OCI-LY7 (cell line): ENCODE data around the gene ACSS3. TPM values are rescaled to one million over a fixed set of nuclear protein-coding genes. Genes with fewer than 3 reads are reported as not detected.

Source experiments
- BruUV-seq: library from RNA; stranded (reverse); fragments of 400-500 nt; replicated peaks from 2 replicates; lab custom pipeline; 2021; lab: Mats Ljungman, UMichigan
- CTCF ChIA-PET: fragments of 300-600 bp; sonication (Branson Sonifier 250); formaldehyde crosslinking; loops from one replicate; lab custom pipeline; 2022; ENCODE audit warnings: antibody characterized with exemption; ENCODE audit not compliant: unreplicated experiment; lab: Charles Lee
- POLR2A ChIA-PET: fragments of 300-600 bp; sonication (Branson Sonifier 250); formaldehyde crosslinking; loops from one replicate; lab custom pipeline; 2022; ENCODE audit warnings: antibody characterized with exemption; lab: Charles Lee
- DNase-seq: peaks from one replicate; pipeline ENCODE4 v3.0.0-alpha.2; 2015; ENCODE audit warnings: low spot score
- H2AFZ ChIP-seq: fragments of 200-600 bp; sonication (generic), shearing (Covaris generic); 2 replicates; pipeline ENCODE4 v1.6.1; 2014; ENCODE audit warnings: mild to moderate bottlenecking, antibody characterized with exemption, low read length, moderate library complexity
- H3K27ac ChIP-seq: fragments of 200-600 bp; sonication (generic); 2 replicates; pipeline ENCODE4 v1.5.1; 2014; ENCODE audit warnings: mixed run types, low read depth, mild to moderate bottlenecking, moderate library complexity, low read length, inconsistent platforms; ENCODE audit not compliant: poor library complexity, severe bottlenecking
- H3K36me3 ChIP-seq: fragments of 200-600 bp; sonication (generic); 2 replicates; pipeline ENCODE4 v1.6.1; 2014; ENCODE audit warnings: mild to moderate bottlenecking, antibody characterized with exemption, low read length, moderate library complexity, mixed read lengths; ENCODE audit not compliant: insufficient read depth
- H3K4me1 ChIP-seq: fragments of 200-600 bp; sonication (generic); 2 replicates; pipeline ENCODE4 v1.5.1; 2014; ENCODE audit warnings: mild to moderate bottlenecking, low read length; ENCODE audit not compliant: insufficient read depth, poor library complexity, severe bottlenecking
- H3K4me2 ChIP-seq: fragments of 200-600 bp; sonication (generic); 2 replicates; pipeline ENCODE4 v1.6.1; 2014; ENCODE audit warnings: mild to moderate bottlenecking, low read length
- H3K4me3 ChIP-seq: fragments of 200-600 bp; sonication (generic); 2 replicates; pipeline ENCODE4 v1.5.1; 2014; ENCODE audit warnings: mild to moderate bottlenecking, low read depth, low read length; ENCODE audit not compliant: poor library complexity, severe bottlenecking
- H3K79me2 ChIP-seq: fragments of 200-600 bp; sonication (generic); 2 replicates; pipeline ENCODE4 v1.6.1; 2016; ENCODE audit warnings: low read depth, mild to moderate bottlenecking, low read length, moderate library complexity, mixed read lengths; ENCODE audit not compliant: insufficient read depth
- H3K9me2 ChIP-seq: fragments of 200-600 bp; sonication (generic); 2 replicates; pipeline ENCODE4 v1.6.1; 2016; ENCODE audit warnings: mild to moderate bottlenecking, low read length, mixed read lengths; ENCODE audit not compliant: insufficient read depth
- H3K9me3 ChIP-seq: fragments of 200-600 bp; sonication (generic); 2 replicates; pipeline ENCODE4 v1.6.1; 2014; ENCODE audit warnings: mild to moderate bottlenecking, mixed run types, low read length, mixed read lengths
- H4K20me1 ChIP-seq: fragments of 200-600 bp; sonication (generic); 2 replicates; pipeline ENCODE4 v1.6.1; 2014; ENCODE audit warnings: mild to moderate bottlenecking, antibody characterized with exemption, low read length, moderate library complexity, mixed read lengths; ENCODE audit not compliant: insufficient read depth
- CTCF ChIP-seq: fragments of 200-600 bp; sonication (generic); conservative IDR thresholded peaks from 2 replicates; pipeline ENCODE4 v1.5.1; 2014; ENCODE audit warnings: mild to moderate bottlenecking, antibody characterized with exemption, low read length, moderate library complexity, mixed read lengths
- EZH2phosphoT487 ChIP-seq: fragments of 200-600 bp; sonication (generic); IDR thresholded peaks from 2 replicates; pipeline ENCODE4 v1.6.1; 2018; ENCODE audit warnings: low read depth, borderline replicate concordance, mild to moderate bottlenecking, mixed run types, antibody characterized with exemption, low read length, moderate library complexity, mixed read lengths
- intact Hi-C: fragments of 100-400 bp; cut with micrococcal nuclease; formaldehyde crosslinking; loops from one replicate; pipeline ENCODE4 v1.10.0; 2022; ENCODE audit not compliant: unreplicated experiment
- total RNA-seq, 2 experiments: library from RNA; depleted of rRNA in 1 of 2; stranded (reverse); fragments of >200 nt in 1 of 2; shearing (Covaris generic) in 1 of 2; gene quantifications; 2 replicates each; pipeline ENCODE4 v1.2.3, GENCODE V29; 2014 to 2022

The ACSS3 gene
- total RNA-seq, 2 experiments from 2014 or later, result not detected

DNA sequence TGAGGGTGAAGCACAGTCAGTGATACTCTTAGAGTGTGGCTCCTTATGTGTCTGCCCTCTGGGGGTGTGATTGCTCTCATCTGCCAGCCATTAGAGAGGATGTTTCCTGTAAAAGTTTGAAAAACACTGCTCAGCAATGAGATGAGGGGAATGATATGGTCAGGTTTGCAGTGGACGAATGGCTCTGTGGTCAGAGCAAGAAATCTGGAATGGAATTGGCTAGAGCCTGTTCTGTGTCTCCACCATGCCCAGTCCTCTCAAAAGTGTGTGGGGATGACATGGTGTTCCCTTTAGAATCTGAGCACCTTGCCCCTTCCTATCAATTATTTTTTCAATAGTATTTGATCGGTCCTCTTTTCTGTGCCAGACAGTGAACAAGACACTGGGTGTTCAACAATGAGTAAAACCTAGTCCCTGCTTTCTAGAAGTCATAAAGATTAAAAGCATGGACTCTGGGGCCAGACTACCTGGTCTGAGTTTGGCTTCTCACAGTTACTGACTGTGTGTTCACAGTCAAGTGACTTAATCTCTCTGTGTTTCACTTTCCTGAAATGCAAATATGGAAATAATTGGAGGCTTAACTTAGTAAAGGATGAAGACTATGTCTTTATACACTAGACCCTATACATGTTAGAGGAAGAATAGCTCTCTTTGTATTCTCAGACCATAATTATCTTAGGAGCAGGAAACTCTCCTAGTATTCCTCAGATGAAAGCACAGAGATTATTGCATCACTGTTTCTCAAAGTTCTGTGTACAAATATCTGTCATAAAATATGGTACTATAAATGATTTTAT, 1.6 kb downstream of the ACSS3 start:
- no peak overlapping the region for H2AFZ ChIP-seq
- no TSS peak for BruUV-seq
- H3K4me2 ChIP-seq, result no peak overlapping the region

DNA sequence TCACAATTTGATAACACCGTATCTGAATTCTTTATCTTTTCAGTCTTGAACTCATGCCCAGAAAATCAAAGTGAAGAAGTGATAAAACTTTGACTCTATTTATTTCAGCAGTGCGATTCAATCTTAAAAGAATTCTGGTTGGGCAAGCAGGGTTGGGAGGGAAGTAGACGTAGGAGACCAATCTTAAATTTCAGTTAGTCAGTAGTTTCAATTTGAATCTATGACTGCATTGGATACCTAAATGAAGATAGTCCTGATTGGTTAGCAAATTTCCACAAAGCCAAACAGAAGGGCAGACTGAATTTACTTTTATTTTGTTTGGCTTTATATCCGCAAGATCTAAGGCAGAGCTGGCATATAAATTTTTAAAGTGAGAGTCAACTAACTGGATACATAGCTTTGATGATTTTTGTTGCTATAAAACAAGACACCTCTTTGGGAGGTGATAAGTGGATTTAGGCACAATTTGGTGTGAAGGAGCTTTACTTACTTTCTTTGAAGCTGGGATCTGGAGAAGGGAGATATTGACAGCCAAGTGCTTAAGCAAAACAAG, 2.6 kb downstream of the ACSS3 start:
- no peak overlapping the region for H3K27ac ChIP-seq
- ChIA-PET POLR2A (no interaction called here), CTCF (no interaction called here)
- no peak overlapping the region for H3K4me3 ChIP-seq
- no peaks in the 10 kb centered on the region for H3K36me3 ChIP-seq
- no peak overlapping the region for H3K4me2 ChIP-seq
- H3K9me3 ChIP-seq, result no peaks in the 10 kb centered on the region
- H3K9me2 ChIP-seq, result no peaks in the 10 kb centered on the region
- no peak overlapping the region for H2AFZ ChIP-seq
- TF ChIP-seq CTCF (no peak), EZH2phosphoT487 (no peak)
- no peak for DNase-seq
- no peaks in the 10 kb centered on the region for H4K20me1 ChIP-seq
- BruUV-seq, result no TSS peak
- H3K79me2 ChIP-seq, result no peaks in the 10 kb centered on the region
- no peaks in the 10 kb centered on the region for H3K4me1 ChIP-seq
- intact Hi-C loops, result no loop called here

More for the DNA sequence above, 1.6 kb downstream of the ACSS3 start:
- H3K27ac ChIP-seq, result no peak overlapping the region
- TF ChIP-seq CTCF (no peak), EZH2phosphoT487 (no peak)
- no peaks in the 10 kb centered on the region for H3K36me3 ChIP-seq
- POLR2A ChIA-PET, result interaction anchor here (0.7 kb wide), 1 partner anchor 446 kb away, joined by 4 read pairs; no protein-coding TSS in a partner anchor
- no peaks in the 10 kb centered on the region for H3K4me1 ChIP-seq
- no peaks in the 10 kb centered on the region for H3K9me2 ChIP-seq
- no peak overlapping the region for H3K4me3 ChIP-seq
- no peaks in the 10 kb centered on the region for H4K20me1 ChIP-seq
- H3K79me2 ChIP-seq, result no peaks in the 10 kb centered on the region
- intact Hi-C loops, result no loop called here
- no peak for DNase-seq
- H3K9me3 ChIP-seq, result no peaks in the 10 kb centered on the region
- CTCF ChIA-PET, result no interaction called here

DNA sequence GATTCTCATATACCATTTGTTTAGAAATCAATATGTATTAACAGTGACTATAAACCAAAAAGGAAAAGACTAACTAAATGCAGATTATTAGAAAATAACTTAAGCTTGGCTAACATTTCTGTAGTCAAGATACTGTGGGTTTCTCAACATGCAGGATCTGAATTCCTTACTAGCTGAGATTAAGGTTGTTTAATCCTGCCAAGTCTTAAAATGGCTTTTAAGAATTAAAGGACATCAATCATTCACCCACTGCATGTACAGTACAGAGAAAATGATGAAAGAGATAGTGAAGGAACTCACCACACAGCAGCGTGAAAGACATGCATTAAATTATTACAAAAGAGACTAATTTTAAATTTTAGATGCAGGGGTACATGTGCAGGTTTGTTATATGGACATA, 3.8 kb downstream of the ACSS3 start:
- Histone ChIP-seq H3K4me1 (no peaks in the 10 kb centered on the region), H3K79me2 (no peaks in the 10 kb centered on the region), H3K9me3 (no peaks in the 10 kb centered on the region), H2AFZ (no peak overlapping the region), H3K4me2 (no peak overlapping the region), H4K20me1 (no peaks in the 10 kb centered on the region), H3K27ac (no peak overlapping the region), H3K4me3 (no peak overlapping the region), H3K9me2 (no peaks in the 10 kb centered on the region), H3K36me3 (no peaks in the 10 kb centered on the region)
- intact Hi-C loops, result no loop called here
- BruUV-seq, result no TSS peak
- no peak for TF ChIP-seq CTCF
- TF ChIP-seq EZH2phosphoT487, result no peak
- no peak for DNase-seq
- ChIA-PET CTCF (interaction anchor here (0.6 kb wide), 1 partner anchor 177 kb away, joined by 3 read pairs; no protein-coding TSS in a partner anchor), POLR2A (no interaction called here)
